Measurements from ENCODE around the gene RCAN2.

RCAN2 gene

GRCh38 chr6:46329568-46329967 lies 161.7 kb downstream of the RCAN2 start:
- peak; percentile 93 for DNase-seq

- DNase-seq, result peak; percentile 29
Observed at GRCh38 chr6:46327779-46328178, 163.5 kb downstream of the RCAN2 start.

GRCh38 chr6:46325561-46326530 lies 165.4 kb downstream of the RCAN2 start:
- DNase-seq, result peak; percentile 91

- DNase-seq, result peak; percentile 15
Observed at GRCh38 chr6:46324706-46325105, 166.5 kb downstream of the RCAN2 start.

- DNase-seq, result peak; percentile 31
Observed at GRCh38 chr6:46323966-46324622, 167.2 kb downstream of the RCAN2 start.

GRCh38 chr6:46323312-46323965 lies 167.8 kb downstream of the RCAN2 start:
- peak; percentile 1 for DNase-seq

GRCh38 chr6:46320505-46320904 lies 170.7 kb downstream of the RCAN2 start:
- DNase-seq, result no peak

- no peak for DNase-seq
Observed at GRCh38 chr6:46315589-46315988, 175.7 kb downstream of the RCAN2 start.

- DNase-seq, result no peak
Observed at GRCh38 chr6:46312654-46313053, 178.6 kb downstream of the RCAN2 start.

GRCh38 chr6:46310196-46310595 lies 181.1 kb downstream of the RCAN2 start:
- no peak for DNase-seq

GRCh38 chr6:46306431-46306830 lies 184.8 kb downstream of the RCAN2 start:
- no peak for DNase-seq

- DNase-seq, result no peak
Observed at GRCh38 chr6:46305833-46306232, 185.4 kb downstream of the RCAN2 start.

- no peak for DNase-seq
Observed at GRCh38 chr6:46305236-46305635, 186.0 kb downstream of the RCAN2 start.

GRCh38 chr6:46302816-46303215 lies 188.4 kb downstream of the RCAN2 start:
- no peak for DNase-seq

GRCh38 chr6:46302176-46302575 lies 189.1 kb downstream of the RCAN2 start:
- DNase-seq, result no peak

GRCh38 chr6:46299253-46299652 lies 192.0 kb downstream of the RCAN2 start:
- no peak for DNase-seq

GRCh38 chr6:46296586-46296985 lies 194.7 kb downstream of the RCAN2 start:
- DNase-seq, result no peak

GRCh38 chr6:46293641-46294316 lies 197.5 kb downstream of the RCAN2 start:
- DNase-seq, result no peak

- DNase-seq, result no peak
Observed at GRCh38 chr6:46291880-46292279, 199.4 kb downstream of the RCAN2 start.

GRCh38 chr6:46291275-46291633 lies 200.0 kb downstream of the RCAN2 start:
- no peak for DNase-seq

GRCh38 chr6:46290421-46291274 lies 200.6 kb downstream of the RCAN2 start:
- no peak for DNase-seq

- no peak for DNase-seq
Observed at GRCh38 chr6:46289898-46290297, 201.4 kb downstream of the RCAN2 start.

All from NCI-H1092 treated with DMSO at 0.1 percent for 48 hours (cell line).